SK-N-DZ (cell line): Measurements from ENCODE around the gene PRDM16.

Source experiments
- DNase-seq: peaks from one replicate; pipeline ENCODE4 v3.0.0-alpha.2; 2015; ENCODE audit warnings: low spot score

PRDM16 gene

DNA sequence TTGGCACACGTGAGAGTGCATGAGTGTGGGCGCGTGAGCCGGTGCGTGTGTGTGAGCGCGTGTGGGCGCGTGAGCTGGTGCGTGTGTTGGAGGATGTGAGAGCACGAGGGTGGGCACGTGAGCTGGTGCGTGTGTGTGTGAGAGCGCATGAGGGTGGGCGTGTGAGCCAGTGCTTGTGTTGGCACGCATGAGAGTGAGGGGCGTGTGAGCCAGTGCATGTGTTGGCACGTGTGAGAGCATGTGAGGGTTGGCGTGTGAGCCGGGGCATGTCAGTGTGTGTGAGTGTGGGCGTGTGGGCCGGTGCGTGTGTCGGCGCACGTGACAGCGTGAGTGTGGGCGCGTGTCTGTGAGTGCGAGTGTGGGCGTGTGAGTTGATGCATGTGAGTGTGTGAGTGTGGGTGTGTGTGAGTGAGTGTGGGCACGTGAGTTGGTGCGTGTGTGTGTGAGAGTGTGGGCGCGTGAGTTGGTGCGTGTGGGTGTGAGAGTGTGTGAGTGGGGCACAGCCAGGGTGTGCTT, 339.8 kb downstream of the PRDM16 start:
- DNase-seq = no peak

- DNase-seq = no peak
These were observed 340.6 kb downstream of the PRDM16 start for GRCh38 chr1:3409366-3410141.

DNA sequence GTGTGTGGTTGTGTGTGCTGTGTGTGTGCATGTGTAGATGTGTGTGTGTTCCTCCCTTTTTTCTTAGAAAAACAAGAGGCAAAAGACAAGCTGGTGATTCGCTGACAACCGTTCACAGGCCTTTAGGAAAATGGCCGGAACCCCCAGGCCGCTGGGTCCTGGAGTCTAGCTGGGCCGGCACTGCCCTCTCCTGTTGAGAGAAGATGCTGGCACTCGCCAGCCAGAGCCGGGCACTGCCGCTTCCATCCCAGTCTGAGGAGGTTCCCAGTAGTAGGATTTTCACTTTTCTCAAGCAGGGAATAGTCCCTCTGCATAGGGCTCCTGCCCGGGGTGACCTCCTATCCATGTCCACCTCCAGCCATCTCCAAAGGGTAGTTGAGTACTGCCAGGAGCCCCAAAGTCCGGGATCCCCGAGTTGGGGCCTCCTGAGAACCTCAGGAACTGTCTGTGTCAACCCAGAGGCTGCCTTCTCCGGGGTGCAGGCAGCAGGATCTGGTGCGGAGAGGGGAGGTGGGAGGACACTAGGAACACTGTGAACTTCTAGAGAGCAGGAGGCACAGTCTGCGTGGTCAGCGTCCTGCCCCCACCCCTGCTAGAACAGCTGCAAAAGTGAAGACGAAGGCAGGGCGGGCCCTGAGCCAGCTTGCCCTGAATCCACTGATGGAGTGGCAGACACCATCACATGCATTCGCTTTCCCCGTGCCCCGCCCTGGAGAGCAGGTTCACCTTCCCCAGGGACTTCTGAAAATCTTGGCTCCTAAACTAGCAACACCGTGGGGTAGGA, 341.3 kb downstream of the PRDM16 start:
- DNase-seq = no peak

DNA sequence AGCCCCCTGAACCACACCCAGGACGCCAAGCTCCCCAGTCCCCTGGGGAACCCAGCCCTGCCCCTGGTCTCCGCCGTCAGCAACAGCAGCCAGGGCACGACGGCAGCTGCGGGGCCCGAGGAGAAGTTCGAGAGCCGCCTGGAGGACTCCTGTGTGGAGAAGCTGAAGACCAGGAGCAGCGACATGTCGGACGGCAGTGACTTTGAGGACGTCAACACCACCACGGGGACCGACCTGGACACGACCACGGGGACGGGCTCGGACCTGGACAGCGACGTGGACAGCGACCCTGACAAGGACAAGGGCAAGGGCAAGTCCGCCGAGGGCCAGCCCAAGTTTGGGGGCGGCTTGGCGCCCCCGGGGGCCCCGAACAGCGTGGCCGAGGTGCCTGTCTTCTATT, 342.8 kb downstream of the PRDM16 start:
- DNase-seq = no peak

GRCh38 chr1:3412376-3412775, 343.4 kb downstream of the PRDM16 start:
- no peak for DNase-seq

GRCh38 chr1:3413975-3414710, 345.1 kb downstream of the PRDM16 start:
- no peak for DNase-seq

DNA sequence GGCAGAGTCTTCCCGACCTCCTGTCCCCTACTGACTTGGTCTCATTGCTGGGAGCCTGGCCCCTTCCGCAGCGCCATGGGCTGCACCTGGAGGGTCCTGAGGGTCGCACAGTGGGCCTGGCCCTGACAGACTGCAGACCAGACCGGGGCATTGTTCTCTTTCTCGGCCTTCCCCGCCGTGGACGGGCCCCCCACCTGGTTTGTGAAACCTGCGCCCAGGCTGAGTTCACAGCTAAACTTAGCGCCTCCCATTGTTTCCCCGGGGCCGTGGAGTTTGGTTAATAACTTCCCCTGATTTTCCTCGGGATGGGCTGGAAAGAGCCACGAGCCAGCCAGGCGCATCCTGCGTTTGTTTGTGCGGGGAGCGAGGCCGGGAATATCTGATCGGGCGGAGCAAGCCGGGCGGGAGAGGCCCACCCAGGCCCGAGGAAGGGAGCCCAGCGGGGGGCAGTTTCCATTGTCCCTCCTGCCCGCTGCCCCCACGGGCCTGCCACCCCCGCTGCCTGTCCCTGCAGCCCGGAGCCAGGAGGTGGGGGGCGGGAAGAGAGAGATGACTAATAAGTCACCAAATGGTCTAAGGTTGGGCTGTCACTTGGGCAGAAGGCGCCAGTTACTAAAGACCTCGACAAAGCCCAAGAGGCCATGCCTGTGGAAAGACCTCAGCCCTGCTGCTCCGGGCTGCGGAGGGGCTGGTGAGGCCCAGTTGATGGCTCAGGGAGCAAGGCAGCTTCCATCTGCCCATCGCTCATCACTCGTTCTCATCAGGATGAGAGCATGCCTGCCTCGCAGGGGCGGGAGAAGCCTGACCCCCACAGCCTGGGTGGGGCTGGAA, 346.5 kb downstream of the PRDM16 start:
- DNase-seq = no peak

GRCh38 chr1:3417082-3417739, 348.2 kb downstream of the PRDM16 start:
- DNase-seq = no peak

GRCh38 chr1:3417934-3418333, 348.9 kb downstream of the PRDM16 start:
- no peak for DNase-seq

GRCh38 chr1:3418600-3418999, 349.6 kb downstream of the PRDM16 start:
- no peak for DNase-seq

DNA sequence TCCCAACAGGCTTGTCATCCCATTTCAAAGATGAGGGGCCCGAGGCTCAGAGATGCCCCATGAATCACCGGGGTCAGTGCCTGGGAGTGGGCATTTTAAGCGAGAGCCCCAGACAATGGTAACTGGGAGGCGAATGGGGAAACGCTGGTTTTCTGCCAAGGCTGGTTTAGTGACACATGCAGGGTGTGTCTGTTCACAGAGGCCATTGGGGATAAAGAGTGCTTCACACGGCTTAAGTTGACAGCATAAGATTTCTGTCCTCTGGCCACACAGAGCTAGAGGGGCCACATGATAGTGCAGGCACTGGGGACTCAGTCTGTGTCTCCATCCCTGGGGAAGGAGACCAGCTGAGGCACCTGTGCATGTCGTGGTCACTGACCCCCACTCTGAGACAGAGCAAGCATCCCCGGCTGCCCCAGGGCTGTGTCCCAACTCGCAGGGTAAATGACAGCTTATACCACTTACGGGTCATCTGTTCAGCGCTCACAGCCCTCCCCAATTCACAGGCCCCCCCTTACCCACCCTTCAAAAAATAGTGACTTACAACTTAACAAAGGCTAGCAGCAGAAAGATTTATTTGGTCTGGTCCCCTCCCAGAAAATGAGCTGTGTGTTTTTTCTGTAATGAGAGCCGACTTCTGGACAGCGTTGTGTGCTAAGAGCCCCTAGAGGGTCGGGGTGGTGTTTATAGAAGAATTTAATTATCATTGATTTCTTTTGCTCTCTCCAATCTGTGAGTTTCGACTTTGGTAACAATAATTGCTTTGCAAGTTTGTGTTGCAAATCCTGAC, 350.6 kb downstream of the PRDM16 start:
- no peak for DNase-seq

DNA sequence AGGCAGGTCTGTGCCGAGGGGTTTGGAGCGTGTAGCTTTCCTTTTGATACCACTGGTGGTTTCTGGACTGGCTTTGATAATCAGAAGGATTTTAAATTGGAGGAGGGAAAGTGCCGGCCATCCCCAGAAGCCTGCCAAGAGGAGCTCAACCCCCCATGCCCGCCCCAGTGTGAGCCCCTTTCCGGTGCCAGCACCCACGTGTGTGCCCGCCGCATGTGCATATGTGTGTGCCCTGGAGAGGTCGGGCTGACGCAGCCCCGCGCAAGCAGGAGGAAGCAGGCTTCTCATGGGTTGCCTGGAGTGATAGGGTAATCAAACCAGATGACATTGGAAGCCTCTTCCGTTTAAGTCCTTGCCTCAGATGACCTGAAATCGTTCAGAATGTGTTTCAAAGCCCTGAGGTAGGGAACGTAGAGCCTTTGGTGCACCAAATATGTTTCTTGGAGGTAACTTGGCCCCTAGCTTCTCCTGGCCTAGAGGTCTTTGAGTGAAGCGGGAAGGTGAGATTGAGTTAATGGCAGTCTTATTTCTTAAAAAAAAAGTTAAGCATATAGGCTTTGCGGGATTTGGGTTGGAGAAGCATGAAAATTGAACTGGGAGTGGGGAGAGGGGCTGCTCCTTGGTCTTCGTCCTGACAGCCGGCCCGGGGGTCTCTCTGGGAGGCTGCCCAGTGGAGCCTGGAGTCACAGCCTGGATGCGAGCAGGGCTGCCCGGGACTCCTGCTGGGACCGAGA, 351.4 kb downstream of the PRDM16 start:
- DNase-seq = no peak

DNA sequence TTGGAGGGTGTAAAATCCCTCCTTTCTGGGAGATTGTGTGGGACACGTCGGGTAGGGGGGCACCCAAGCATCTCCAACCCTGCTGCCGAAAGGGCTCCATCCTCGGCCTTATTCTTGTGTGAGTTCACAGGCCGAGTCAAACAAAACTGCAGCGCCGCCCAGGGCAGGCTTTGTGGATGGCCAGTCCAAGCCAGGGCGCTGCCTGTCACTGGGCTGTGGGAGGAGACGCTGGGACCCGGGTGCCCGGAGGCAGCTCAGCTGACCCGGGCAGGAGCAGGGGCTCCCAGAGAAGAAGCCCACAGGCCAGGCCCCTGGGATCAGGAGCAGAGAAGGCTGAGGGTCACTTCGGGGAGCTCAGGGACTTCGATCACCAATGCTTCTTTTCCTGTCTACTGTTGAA, 353.6 kb downstream of the PRDM16 start:
- DNase-seq = no peak

- no peak for DNase-seq
These were observed 354.3 kb downstream of the PRDM16 start for GRCh38 chr1:3423245-3423829.

DNA sequence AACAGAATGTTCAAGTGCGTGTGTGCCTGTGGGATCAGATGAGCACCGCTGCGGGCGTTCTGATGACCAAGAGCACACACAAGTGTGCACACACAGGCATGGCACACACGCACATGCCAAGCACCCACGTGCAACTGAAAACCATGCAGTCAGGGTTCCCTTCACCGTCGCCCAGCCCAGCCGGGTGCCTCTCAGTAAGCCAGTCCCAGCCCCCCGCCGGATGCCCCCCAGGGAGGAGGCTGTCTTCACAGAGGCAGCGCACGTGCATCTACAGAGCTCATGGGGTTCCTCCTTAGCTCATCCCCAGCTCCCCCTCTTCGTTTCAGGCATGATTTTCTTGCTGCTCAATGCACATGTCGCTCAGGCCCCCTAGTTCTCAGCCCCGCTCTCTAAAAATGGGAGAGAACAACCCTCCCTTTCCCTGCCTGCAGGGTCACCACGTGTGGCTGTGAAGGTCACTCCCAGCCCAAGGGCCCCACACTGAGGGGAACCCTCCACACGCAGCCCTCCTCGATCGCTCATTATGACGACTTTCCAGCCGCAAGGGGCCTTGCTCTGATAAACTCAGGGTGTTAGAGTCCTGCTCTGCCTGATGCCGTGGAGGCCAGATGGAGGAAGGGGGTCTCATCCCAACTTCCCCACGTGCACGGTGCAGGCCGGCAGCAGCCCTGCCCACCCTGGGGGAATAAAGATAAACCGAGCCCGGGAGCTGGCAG, 355.1 kb downstream of the PRDM16 start:
- DNase-seq = no peak

DNA sequence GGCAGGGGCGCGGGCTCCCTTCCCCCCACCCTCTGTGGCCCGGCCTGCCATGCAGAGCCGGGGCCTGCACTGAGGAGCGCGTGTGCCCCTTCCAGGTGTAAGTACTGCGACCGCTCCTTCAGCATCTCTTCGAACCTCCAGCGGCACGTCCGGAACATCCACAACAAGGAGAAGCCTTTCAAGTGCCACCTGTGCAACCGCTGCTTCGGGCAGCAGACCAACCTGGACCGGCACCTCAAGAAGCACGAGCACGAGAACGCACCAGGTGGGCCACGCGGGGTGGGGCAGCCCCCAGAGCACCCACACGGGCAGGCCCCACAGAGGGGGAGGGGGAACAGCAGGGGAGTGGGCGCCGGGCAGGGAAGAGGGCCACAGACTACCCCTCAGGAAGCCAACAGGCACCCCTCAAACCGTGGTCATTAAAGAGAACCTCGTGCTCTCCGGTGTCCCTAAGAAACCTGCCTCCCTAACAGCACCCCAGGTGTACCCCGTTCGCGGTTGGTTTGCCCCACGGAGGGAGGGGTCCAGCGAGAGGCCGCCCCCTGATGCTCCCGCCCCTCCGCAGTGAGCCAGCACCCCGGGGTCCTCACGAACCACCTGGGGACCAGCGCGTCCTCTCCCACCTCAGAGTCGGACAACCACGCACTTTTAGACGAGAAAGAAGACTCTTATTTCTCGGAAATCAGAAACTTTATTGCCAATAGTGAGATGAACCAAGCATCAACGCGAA, 356.6 kb downstream of the PRDM16 start:
- DNase-seq = no peak

DNA sequence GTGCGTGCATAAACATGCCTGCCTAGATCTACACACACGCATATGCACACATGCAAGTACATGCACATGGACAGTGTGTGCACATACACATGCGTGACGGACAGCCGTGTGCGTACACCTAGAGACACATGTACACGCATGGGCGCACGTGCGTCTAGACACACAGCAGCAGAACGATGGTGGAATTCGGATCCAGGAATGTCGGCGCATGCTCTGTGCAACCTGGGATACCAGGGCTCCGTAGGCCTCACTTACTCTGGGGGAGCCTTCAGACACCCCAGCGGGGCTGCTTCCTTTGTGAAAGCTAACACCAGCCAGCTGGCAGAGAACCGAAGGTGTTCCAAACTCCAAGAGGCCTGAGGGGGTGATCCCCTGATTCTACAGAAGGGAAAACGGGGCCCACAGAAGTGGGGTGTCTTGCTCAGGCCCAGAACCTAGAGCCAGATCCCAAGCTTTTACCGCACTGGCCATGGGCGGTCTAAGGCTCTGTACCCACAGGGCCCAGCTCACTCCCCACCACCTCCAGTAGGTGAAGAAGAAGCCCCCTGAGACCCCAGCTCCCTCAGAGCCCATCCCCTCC, 358.0 kb downstream of the PRDM16 start:
- no peak for DNase-seq
